ENCODE data around the gene SAMHD1. TPM values are rescaled to one million over a fixed set of nuclear protein-coding genes. Genes with fewer than 3 reads are reported as not detected.
"Not testable (repeated sequence)": the region's sequence is repeated elsewhere in the genome, so short reads cannot be mapped to it uniquely, and the experiment has no call there.

SAMHD1 gene
- total RNA-seq, 1 experiment from 2014 or later: 63.0 TPM

GRCh38 chr20:36847009-36847709, 104.3 kb downstream of the SAMHD1 start:
- Mint-ChIP-seq H3K9me3 (ENCODE audit: unreplicated experiment) (no peaks in the 10 kb centered on the region), H3K27me3 (ENCODE audit: insufficient read depth, unreplicated experiment) (no peaks in the 10 kb centered on the region), H3K4me3 (ENCODE audit: unreplicated experiment) (no peak overlapping the region), H3K27ac (ENCODE audit: unreplicated experiment) (peak overlapping the region; percentile 83), H3K36me3 (ENCODE audit: insufficient read depth, unreplicated experiment) (no peaks in the 10 kb centered on the region), H3K4me1 (ENCODE audit: low read depth, unreplicated experiment) (peaks cover 14% of the 10 kb centered on the region)
- BruUV-seq (replicated peaks): no TSS peak
- Histone ChIP-seq H3K4me1 (peaks cover 18% of the 10 kb centered on the region), H3K36me3 (ENCODE audit: control insufficient read depth, insufficient read depth, low read length) (no peaks in the 10 kb centered on the region), H3K27me3 (replicated peaks; ENCODE audit: control insufficient read depth, insufficient read depth, low read length) (no peaks in the 10 kb centered on the region), H3K9me3 (peaks cover 4% of the 10 kb centered on the region), H3K4me3 (ENCODE audit: low read depth, low read length) (no peak overlapping the region)
- intact Hi-C loops (cut with micrococcal nuclease; ENCODE audit: unreplicated experiment): no loop called here
- ChIA-PET CTCF (interaction anchor here (0.8 to 4.1 kb wide), 9 partner anchors 8 to 92 kb away, joined by 3 to 22 read pairs (median 5); partner anchors contain the start of gene DSN1), POLR2A (interaction anchor here (0.6 to 1.3 kb wide), 4 partner anchors 16 to 73 kb away, joined by 3 to 4 read pairs (median 4); partner anchors contain the start of gene DSN1)
- peak; percentile 79 for DNase-seq
- no peak for TF ChIP-seq CTCF (IDR thresholded peaks at IDR 0.05; ENCODE audit: insufficient read depth in 1 of 2, low read depth in 1 of 2, low read length in 1 of 2, severe bottlenecking in 1 of 2, unreplicated experiment in 1 of 2)

- no peaks in the 10 kb centered on the region for H3K9me3 ChIP-seq
- intact Hi-C loops (cut with micrococcal nuclease; ENCODE audit: unreplicated experiment): no loop called here
- Mint-ChIP-seq H3K9me3 (ENCODE audit: unreplicated experiment) (no peaks in the 10 kb centered on the region), H3K4me3 (ENCODE audit: unreplicated experiment) (no peak overlapping the region), H3K27ac (ENCODE audit: unreplicated experiment) (peak overlapping the region; percentile 26), H3K4me1 (ENCODE audit: low read depth, unreplicated experiment) (peaks cover 14% of the 10 kb centered on the region), H3K36me3 (ENCODE audit: insufficient read depth, unreplicated experiment) (no peaks in the 10 kb centered on the region), H3K27me3 (ENCODE audit: insufficient read depth, unreplicated experiment) (no peaks in the 10 kb centered on the region)
- CTCF ChIA-PET: interaction anchor here (0.5 to 4.1 kb wide), 3 partner anchors 9 to 57 kb away, joined by 3 to 22 read pairs (median 4); a partner anchor contains a TSS
- POLR2A ChIA-PET: interaction anchor here (0.5 to 1.3 kb wide), 2 partner anchors 10 to 18 kb away, joined by 3 to 4 read pairs; a partner anchor contains a TSS
- no peaks in the 10 kb centered on the region for H3K36me3 ChIP-seq (ENCODE audit: control insufficient read depth, insufficient read depth, low read length)
- DNase-seq: no peak
- no peak for TF ChIP-seq CTCF (IDR thresholded peaks at IDR 0.05; ENCODE audit: insufficient read depth in 1 of 2, low read depth in 1 of 2, low read length in 1 of 2, severe bottlenecking in 1 of 2, unreplicated experiment in 1 of 2)
- no TSS peak for BruUV-seq (replicated peaks)
- H3K27me3 ChIP-seq (replicated peaks; ENCODE audit: control insufficient read depth, insufficient read depth, low read length): no peaks in the 10 kb centered on the region
- H3K4me3 ChIP-seq (ENCODE audit: low read depth, low read length): no peak overlapping the region
- peaks cover 18% of the 10 kb centered on the region for H3K4me1 ChIP-seq
Observed at GRCh38 chr20:36845288-36845971, 106.1 kb downstream of the SAMHD1 start.

GRCh38 chr20:36841030-36841429, 110.5 kb downstream of the SAMHD1 start:
- H3K4me1 Mint-ChIP-seq (ENCODE audit: low read depth, unreplicated experiment); BruUV-seq (replicated peaks); H3K27me3 ChIP-seq (replicated peaks; ENCODE audit: control insufficient read depth, insufficient read depth, low read length); H3K9me3 ChIP-seq; intact Hi-C loops (cut with micrococcal nuclease; ENCODE audit: unreplicated experiment); H3K4me3 Mint-ChIP-seq (ENCODE audit: unreplicated experiment); H3K36me3 ChIP-seq (ENCODE audit: control insufficient read depth, insufficient read depth, low read length); H3K27ac Mint-ChIP-seq (ENCODE audit: unreplicated experiment); H3K4me3 ChIP-seq (ENCODE audit: low read depth, low read length); H3K4me1 ChIP-seq; H3K9me3 Mint-ChIP-seq (ENCODE audit: unreplicated experiment); H3K27me3 Mint-ChIP-seq (ENCODE audit: insufficient read depth, unreplicated experiment); DNase-seq: not testable (repeated sequence)
- peaks cover 21% of the 10 kb centered on the region for H3K36me3 Mint-ChIP-seq (ENCODE audit: insufficient read depth, unreplicated experiment)
- CTCF ChIA-PET: interaction anchor here (1.1 kb wide), 1 partner anchor 22 kb away, joined by 4 read pairs; a partner anchor contains a TSS
- POLR2A ChIA-PET: interaction anchor here (0.7 kb wide), 1 partner anchor 1098 kb away, joined by 3 read pairs; no protein-coding TSS in a partner anchor

Other genes starting within 250 kb of the SAMHD1 start
- gene NDRG3, start 205.6 kb downstream of the SAMHD1 start, total RNA-seq (2022): 41.5 and 47.4 TPM in 2 replicates
- gene DSN1, start 177.9 kb downstream of the SAMHD1 start, total RNA-seq (2022): 56.9 and 59.2 TPM in 2 replicates
- gene TLDC2, start 75.6 kb downstream of the SAMHD1 start, total RNA-seq (2022): 0.14 TPM in 1 of 2 replicates, not detected in the other
- 35.9 and 37.0 TPM in 2 replicates for gene RBL1, start 144.3 kb upstream of the SAMHD1 start, total RNA-seq (2022)
- 789 and 838 TPM in 2 replicates for gene RPN2, start 227.6 kb upstream of the SAMHD1 start, total RNA-seq (2022)
- 1.3 and 2.6 TPM in 2 replicates for gene MROH8, start 227.8 kb upstream of the SAMHD1 start, total RNA-seq (2022)

Data from Caco-2 (cell line).